CD4-positive, alpha-beta T cell treated with Interleukin-15 for 4 hours (primary cell): ENCODE measurements around the gene C14orf132.

Experiments used
- DNase-seq: peaks from one replicate; pipeline ENCODE4 v3.0.0-alpha.2; 2020; ENCODE audit warnings: low spot score

The C14orf132 gene

DNA sequence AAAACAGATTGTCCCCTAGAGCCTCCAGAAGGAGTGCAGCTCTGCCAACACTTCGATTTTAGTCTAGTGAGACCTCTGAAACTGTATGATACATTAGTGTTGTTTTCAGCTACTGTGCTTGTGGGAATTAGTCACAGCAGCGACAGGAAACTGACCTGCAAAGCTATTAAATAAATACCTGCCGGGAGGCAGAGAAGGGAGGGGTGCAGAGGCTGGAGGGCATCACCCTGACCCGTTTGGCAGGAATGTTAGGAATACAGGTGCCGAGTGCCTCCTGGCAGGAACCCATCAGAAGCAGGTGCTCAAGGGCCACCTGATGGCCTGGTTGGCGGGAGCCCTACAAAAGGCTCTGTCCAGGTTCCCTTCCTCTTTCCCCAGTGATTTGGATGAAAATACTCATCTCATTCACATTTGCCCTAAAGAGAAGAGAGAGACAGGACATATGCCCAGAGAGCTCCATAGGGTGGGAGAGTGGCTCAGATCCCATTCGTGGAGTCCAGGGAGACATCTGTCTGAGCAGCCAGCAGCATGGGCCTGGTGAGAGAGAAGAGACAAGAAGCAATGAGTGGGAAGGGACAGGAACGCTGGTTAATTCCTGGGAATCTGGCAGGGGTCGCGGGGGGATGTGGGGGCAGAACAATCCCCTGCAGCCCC, 44.6 kb downstream of the C14orf132 start:
- DNase-seq = no peak

DNA sequence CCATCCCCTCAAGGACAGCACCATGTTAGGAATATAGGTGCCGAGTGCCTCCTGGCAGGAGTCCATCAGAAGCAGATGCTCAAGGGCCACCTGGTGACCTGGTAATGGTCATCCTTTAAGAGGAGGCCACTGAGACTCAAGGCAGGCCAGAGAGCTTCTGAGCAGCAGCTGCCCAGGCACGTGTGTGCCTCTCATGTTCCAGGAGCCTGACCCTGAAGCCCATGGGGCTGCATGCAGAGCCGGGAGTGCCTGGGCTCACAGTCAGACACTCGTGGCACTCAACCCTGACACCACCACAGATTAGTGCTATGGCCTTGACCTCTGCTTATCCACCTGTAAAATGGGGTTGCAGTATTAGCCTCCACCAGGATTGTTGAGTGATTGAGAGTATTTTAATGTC, 45.6 kb downstream of the C14orf132 start:
- no peak for DNase-seq

DNA sequence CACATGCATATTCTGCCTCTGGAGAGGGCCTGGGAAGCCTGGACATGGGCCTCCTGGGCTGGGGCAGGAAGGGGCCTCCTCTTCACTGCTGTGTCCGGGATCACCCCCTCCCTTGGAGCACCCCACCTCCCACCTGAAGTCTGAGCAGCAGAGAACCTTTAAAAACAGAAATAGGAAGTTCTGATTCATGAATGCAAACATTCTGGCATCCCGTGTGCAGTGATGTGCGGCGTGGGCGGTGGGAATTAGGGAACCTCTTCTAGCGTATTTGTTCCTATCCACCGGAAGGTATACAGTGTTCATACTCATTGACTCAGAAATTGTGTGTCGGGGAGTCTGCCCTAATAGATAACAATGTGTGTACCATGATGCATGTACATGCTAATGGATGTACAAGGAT, 46.2 kb downstream of the C14orf132 start:
- DNase-seq = no peak

GRCh38 chr14:96086032-96086431, 46.9 kb downstream of the C14orf132 start:
- no peak for DNase-seq

DNA sequence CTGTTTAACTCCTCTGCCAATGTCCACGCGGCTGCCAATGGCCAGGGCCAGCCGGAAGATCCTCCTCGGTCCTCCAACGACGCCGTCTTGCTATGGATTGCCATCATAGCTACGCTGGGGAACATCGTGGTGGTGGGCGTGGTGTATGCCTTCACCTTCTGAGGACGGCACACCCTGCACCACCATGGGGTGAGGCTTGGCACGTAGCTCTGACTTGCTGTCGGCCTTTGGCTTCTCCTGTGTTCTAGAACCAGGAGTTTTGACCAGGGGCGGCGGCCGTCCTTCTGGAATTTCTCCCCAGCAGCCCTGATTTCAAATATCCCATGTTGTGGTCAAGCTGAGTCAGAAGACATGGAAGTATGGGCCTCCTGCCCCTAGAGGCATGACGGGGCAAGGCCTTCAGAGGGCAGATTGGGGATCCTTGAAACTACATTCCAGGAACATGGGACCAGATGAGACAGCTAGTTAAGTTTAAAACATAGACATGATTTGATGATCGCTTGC, 47.5 kb downstream of the C14orf132 start:
- DNase-seq = no peak

GRCh38 chr14:96088074-96088473, 48.9 kb downstream of the C14orf132 start:
- DNase-seq = no peak

GRCh38 chr14:96088481-96088880, 49.3 kb downstream of the C14orf132 start:
- no peak for DNase-seq

- no peak for DNase-seq
Measured at GRCh38 chr14:96088911-96089310, 49.7 kb downstream of the C14orf132 start.

DNA sequence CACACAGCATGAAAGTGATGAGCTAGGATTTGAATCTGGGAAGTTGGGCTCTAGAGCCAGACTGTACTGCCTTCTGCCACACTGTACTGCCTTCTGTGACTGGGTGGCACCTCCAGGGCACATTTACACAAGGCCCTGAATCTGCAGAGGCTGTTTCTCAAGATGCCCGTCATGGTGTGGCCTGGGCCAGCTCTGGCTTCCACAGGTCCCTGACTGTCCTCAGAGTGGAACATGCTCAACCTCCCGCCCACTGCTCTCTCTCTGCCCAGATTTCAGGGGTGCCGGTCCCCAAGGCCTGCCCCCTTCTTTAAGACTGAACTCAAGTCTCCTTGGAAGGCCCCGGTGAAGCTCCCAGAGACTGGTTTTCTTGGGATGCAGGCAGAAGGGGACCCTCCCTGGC, 50.2 kb downstream of the C14orf132 start:
- no peak for DNase-seq

- no peak for DNase-seq
Measured at GRCh38 chr14:96090441-96091148, 51.4 kb downstream of the C14orf132 start.

DNA sequence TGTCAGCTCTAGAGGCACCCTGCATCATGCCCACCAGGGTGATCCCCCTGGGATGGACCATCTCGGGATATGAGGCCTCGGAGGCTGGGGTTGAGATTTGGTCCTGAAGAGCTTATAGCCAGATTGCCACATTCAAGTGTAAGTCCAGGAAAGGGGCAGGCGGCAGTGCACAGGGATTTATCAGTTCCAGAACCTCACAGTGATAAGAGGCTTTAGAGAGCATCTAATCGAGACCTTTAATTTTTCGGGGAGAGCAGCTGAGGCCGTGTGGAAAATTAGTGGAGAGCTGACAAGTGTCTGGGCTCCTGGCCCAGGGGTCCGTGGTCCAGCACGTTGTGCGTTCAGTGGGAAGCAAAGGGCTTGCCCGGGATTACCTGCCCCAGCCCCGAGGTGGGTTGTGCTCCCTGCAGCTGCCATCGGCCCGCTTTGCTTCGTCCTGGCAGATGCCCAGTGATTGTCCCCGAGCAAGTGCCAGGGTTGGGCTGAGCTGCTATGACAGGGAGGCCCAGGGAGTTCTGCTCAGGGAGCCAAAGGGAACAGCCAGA, 52.1 kb downstream of the C14orf132 start:
- no peak for DNase-seq

- no peak for DNase-seq
Measured at GRCh38 chr14:96091941-96092411, 52.8 kb downstream of the C14orf132 start.

DNA sequence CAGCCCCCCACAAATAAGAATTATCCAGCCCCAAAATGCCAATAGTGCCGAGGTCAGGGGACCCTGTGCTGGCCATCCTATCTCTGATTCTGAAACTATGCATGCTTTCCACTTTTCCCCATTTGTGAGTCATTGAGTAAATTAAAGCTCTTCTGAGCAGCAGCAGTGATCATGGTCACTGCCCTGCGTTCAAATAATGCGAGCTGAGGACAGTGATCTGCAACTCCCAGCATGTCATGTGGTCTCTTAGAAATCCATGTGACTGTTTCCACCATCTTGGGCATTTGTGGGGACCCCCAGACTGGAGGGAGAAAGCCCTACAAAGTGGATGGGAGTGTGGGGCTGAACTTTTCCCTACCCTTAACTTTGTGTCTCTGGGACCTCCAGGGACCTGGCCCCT, 53.8 kb downstream of the C14orf132 start:
- no peak for DNase-seq

DNA sequence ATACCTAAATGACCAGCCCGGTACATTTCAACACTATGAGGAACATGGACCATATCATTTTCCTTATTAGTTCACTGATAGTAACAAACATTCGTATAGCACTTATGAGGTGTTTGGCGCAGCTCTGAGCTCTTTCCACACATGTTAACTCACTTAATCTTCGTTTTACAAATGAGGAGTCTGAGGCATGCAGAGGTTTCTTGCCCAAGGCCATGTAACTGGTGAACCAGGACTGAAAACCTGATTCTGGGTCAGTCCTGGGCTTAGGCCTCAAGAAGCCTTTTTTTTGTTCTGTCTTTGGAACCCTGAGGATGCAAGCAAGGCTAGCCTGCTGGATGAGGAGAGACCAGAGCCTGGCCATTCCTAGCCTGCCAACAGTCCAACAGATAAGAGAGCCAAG, 55.0 kb downstream of the C14orf132 start:
- DNase-seq = no peak

DNA sequence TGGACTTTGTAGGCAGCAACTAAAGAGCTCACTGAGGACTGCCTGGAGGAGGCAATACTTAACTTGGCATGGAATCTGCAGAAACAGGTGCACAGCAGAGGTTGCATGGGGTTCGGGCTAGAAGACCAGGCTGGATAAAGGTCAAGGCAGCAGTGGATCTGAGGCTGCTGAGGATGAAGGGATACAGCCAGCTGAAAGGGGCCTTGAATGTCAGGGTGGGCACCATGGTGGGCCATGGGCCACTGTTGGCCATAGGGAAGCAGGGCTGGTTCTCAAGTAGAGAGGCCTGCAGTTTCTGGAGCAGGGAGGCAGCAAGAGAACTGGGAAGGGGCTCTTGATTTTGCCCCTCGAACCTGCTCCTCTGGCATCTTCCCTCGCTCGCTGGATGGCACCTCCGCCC, 55.5 kb downstream of the C14orf132 start:
- DNase-seq = no peak

- no peak for DNase-seq
Measured at GRCh38 chr14:96095058-96095457, 55.9 kb downstream of the C14orf132 start.

GRCh38 chr14:96095581-96096476, 56.7 kb downstream of the C14orf132 start:
- DNase-seq = no peak

GRCh38 chr14:96096639-96097610, 57.8 kb downstream of the C14orf132 start:
- no peak for DNase-seq

- DNase-seq = no peak
Measured at GRCh38 chr14:96097752-96098151, 58.6 kb downstream of the C14orf132 start.

- DNase-seq = no peak
Measured at GRCh38 chr14:96098309-96098998, 59.3 kb downstream of the C14orf132 start.

GRCh38 chr14:96098999-96099335, 59.8 kb downstream of the C14orf132 start:
- no peak for DNase-seq
